ENCODE measurements around the gene MASP2.

DNA sequence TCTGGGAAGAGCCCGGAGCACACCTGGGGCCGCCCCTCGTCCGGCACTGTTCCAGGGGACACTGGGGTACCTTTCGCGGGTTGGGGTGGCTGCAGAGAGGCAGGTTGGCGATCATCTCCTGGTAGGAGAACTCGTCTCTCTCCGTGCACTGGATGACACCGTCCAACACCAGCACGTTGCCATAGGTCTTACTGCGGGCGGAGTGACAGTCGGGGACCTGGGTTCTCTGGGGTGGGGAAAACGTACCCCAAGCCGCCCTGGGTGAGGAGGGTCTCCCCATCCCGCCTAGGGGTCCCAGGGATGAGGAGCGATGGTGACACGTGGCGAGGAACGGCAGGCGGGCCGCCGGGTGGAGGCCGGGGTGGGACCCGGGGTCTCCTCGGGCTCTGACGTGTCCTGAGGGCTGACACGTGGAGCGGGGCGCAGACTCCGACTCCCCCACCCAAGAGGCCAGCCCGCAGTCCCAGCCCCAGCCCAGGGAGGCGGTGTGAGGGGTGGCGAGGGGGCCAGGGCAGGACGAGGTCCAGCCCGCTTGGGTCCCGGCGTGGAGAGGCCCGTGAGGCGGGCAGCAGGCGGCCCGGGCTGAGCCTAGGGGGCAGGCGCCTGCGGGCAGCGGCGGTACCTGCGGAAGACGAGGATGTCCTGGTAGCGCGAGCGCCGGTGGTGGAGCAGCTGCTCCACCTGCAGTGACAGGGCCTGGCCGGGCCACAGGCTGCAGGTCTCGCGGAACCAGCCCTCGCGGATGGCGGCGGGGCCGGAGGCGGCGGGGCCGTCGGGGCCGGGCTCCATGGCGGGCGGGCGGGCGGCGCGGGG is 12.3 kb upstream of the MASP2 start:
- TF ChIP-seq EZH2phosphoT487 (IDR thresholded peaks at IDR 0.05; ENCODE audit: insufficient read depth, low read depth) = no peak
- no peak for TF ChIP-seq EZH2 (IDR thresholded peaks at IDR 0.05; ENCODE audit: insufficient read depth, poor library complexity, severe bottlenecking)

All from GM23248 (cell line).